Neural cell (in vitro differentiated cells): ENCODE results near the gene MPPED1. TPM values are rescaled to one million over a fixed set of nuclear protein-coding genes. Genes with fewer than 3 reads are reported as not detected.

ENCODE experiments used
- H2AFZ ChIP-seq: fragments of 200-600, 300-800 bp; sonication (generic), shearing (Covaris generic); 2 replicates; pipeline ENCODE4 v1.6.0; 2014; ENCODE audit warnings: low read depth, mild to moderate bottlenecking, antibody characterized with exemption, low read length, moderate library complexity
- H3F3A ChIP-seq: fragments of 200-600 bp; shearing (Covaris generic); 2 replicates; pipeline ENCODE4 v1.6.1; 2016; ENCODE audit warnings: mild to moderate bottlenecking, moderate library complexity, mixed read lengths, antibody characterized with exemption, low read length; ENCODE audit not compliant: insufficient read depth, poor library complexity, severe bottlenecking
- H3K27ac ChIP-seq: fragments of 200-600, 300-800 bp; sonication (generic), shearing (Covaris generic); 2 replicates; pipeline ENCODE4 v1.5.1; 2014; ENCODE audit warnings: mild to moderate bottlenecking, low read length, moderate library complexity
- H3K27me3 ChIP-seq: fragments of 300-800, 200-600 bp; sonication (generic), shearing (Covaris generic); 2 replicates; pipeline ENCODE4 v1.6.0; 2014; ENCODE audit warnings: mild to moderate bottlenecking, low read depth, low read length, moderate library complexity; ENCODE audit not compliant: insufficient read depth
- H3K36me3 ChIP-seq: fragments of 300-800, 200-600 bp; sonication (generic), shearing (Covaris generic); 2 replicates; pipeline ENCODE4 v1.5.1; 2014; ENCODE audit warnings: mild to moderate bottlenecking, antibody characterized with exemption, low read length, moderate library complexity; ENCODE audit not compliant: insufficient read depth
- H3K4me2 ChIP-seq: fragments of 300-800, 200-600 bp; sonication (generic), shearing (Covaris generic); 2 replicates; pipeline ENCODE4 v1.6.0; 2014; ENCODE audit warnings: mild to moderate bottlenecking, low read length
- H3K4me3 ChIP-seq: fragments of 300-800, 200-600 bp; sonication (generic), shearing (Covaris generic); 2 replicates; pipeline ENCODE4 v1.5.1; 2014; ENCODE audit warnings: mild to moderate bottlenecking, low read length, moderate library complexity
- H3K79me2 ChIP-seq: fragments of 200-600 bp; shearing (Covaris generic); replicated peaks from 2 replicates; pipeline ENCODE4 v1.6.0; 2014; ENCODE audit warnings: mild to moderate bottlenecking, low read length, moderate library complexity; ENCODE audit not compliant: insufficient read depth
- H3K9ac ChIP-seq: fragments of 300-800, 200-600 bp; sonication (generic), shearing (Covaris generic); 2 replicates; pipeline ENCODE4 v1.6.1; 2016; ENCODE audit warnings: mild to moderate bottlenecking, low read length, mixed read lengths
- H3K9me2 ChIP-seq: fragments of 200-600 bp; shearing (Covaris generic); 2 replicates; pipeline ENCODE4 v1.6.1; 2016; ENCODE audit warnings: mild to moderate bottlenecking, low read length, mixed read lengths; ENCODE audit not compliant: insufficient read depth
- H3K9me3 ChIP-seq: fragments of 200-600, 300-800 bp; sonication (generic), shearing (Covaris generic); 2 replicates; pipeline ENCODE4 v1.6.1; 2016; ENCODE audit warnings: mild to moderate bottlenecking, mixed run types, low read length, moderate library complexity, mixed read lengths
- H4K20me1 ChIP-seq: fragments of 200-600 bp; shearing (Covaris generic); 2 replicates; pipeline ENCODE4 v1.6.1; 2016; ENCODE audit warnings: mild to moderate bottlenecking, mixed run types; ENCODE audit not compliant: insufficient read depth
- EP300 ChIP-seq: fragments of 450-650 bp; conservative IDR thresholded peaks from 2 replicates; pipeline ENCODE4 v1.6.1; 2014; ENCODE audit warnings: antibody characterized with exemption, mild to moderate bottlenecking, moderate library complexity; ENCODE audit not compliant: poor library complexity, severe bottlenecking
- EZH2 ChIP-seq: fragments of 200-600, 300-800 bp; shearing (Covaris generic), sonication (generic); IDR thresholded peaks from 2 replicates; pipeline ENCODE4 v1.6.1; 2014; ENCODE audit warnings: antibody characterized with exemption, low read length, borderline replicate concordance, mild to moderate bottlenecking; ENCODE audit not compliant: insufficient read depth, poor library complexity, severe bottlenecking
- MXI1 ChIP-seq: fragments of 450-650 bp; conservative IDR thresholded peaks from 2 replicates; pipeline ENCODE4 v1.6.1; 2014; ENCODE audit warnings: antibody characterized with exemption, mild to moderate bottlenecking; ENCODE audit not compliant: poor library complexity, severe bottlenecking
- POLR2AphosphoS5 ChIP-seq: IDR thresholded peaks from 2 replicates; pipeline ENCODE4 v1.6.1; 2012
- RAD21 ChIP-seq: fragments of 450-650 bp; conservative IDR thresholded peaks from 2 replicates; pipeline ENCODE4 v1.6.1; 2014; ENCODE audit warnings: antibody characterized with exemption, mild to moderate bottlenecking, moderate library complexity
- SMC3 ChIP-seq: fragments of 450-650 bp; conservative IDR thresholded peaks from 2 replicates; pipeline ENCODE4 v1.6.1; 2014; ENCODE audit warnings: antibody characterized with exemption, mild to moderate bottlenecking, moderate library complexity; ENCODE audit not compliant: poor library complexity
- TAF1 ChIP-seq: IDR thresholded peaks from 2 replicates; pipeline ENCODE4 v1.6.1; 2012; ENCODE audit warnings: low read depth
- polyA plus RNA-seq: library from polyadenylated mRNA; depleted of rRNA; stranded (reverse); fragments of >200 nt; gene quantifications from 2 replicates; pipeline ENCODE4 v1.2.3, GENCODE V29; 2014
- TF ChIP-seq, protein P1 (sequence below): fragments of 450-650 bp; IDR thresholded peaks from 2 replicates; pipeline ENCODE4 v1.5.1; 2014; ENCODE audit warnings: antibody characterized with exemption, mild to moderate bottlenecking, moderate library complexity; ENCODE audit not compliant: poor library complexity, severe bottlenecking
- TF ChIP-seq, protein P2 (sequence below): IDR thresholded peaks from 2 replicates; pipeline ENCODE4 v1.6.1; 2012; ENCODE audit warnings: borderline replicate concordance

Gene MPPED1
- polyA plus RNA-seq, 1 donor from 2014 or later, result 33.4 TPM

DNA sequence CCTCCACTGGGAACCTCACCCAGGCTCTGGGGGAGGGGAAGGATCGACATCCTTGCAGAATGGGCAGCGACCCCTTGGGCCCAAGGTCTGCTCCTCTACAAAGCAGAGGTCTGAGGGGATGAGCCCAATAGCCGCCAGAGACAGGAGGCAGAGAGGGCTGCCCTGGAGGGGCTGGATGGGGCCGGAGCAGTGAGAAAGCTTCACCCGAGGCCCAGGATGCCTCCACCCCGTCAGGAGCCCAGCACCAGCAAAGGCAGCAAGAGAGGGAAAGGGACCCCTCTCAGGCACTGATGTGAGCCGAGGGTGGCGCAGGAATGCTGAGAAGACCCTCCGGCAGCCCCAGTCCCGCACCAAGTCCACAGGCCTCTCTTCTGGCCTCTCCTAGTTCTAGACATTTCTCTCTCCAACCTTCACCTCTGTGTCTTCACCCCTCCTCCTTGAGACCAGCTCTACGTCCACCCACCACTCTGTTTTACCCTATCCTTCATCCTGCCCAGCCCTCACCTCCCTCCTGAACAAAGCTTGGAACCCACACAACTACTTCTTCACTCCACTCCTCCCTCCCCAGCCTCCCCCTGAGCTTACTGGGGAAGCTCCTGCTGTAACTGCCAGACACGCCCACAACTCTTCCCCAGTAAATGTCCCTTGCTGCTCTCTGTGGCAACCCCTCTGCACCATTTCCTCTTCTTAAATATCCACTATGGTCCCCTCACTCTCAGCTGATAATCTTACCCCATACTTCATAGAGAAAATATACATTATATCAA lies 131.9 kb downstream of the MPPED1 start:
- no peaks in the 10 kb centered on the region for H3K27me3 ChIP-seq
- TF ChIP-seq TAF1 (no peak), EP300 (no peak), RAD21 (no peak), MXI1 (no peak), SMC3 (no peak), POLR2AphosphoS5 (no peak), EZH2 (no peak)
- TF ChIP-seq, protein P1, sequence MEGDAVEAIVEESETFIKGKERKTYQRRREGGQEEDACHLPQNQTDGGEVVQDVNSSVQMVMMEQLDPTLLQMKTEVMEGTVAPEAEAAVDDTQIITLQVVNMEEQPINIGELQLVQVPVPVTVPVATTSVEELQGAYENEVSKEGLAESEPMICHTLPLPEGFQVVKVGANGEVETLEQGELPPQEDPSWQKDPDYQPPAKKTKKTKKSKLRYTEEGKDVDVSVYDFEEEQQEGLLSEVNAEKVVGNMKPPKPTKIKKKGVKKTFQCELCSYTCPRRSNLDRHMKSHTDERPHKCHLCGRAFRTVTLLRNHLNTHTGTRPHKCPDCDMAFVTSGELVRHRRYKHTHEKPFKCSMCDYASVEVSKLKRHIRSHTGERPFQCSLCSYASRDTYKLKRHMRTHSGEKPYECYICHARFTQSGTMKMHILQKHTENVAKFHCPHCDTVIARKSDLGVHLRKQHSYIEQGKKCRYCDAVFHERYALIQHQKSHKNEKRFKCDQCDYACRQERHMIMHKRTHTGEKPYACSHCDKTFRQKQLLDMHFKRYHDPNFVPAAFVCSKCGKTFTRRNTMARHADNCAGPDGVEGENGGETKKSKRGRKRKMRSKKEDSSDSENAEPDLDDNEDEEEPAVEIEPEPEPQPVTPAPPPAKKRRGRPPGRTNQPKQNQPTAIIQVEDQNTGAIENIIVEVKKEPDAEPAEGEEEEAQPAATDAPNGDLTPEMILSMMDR, result no peak
- TF ChIP-seq, protein P2, sequence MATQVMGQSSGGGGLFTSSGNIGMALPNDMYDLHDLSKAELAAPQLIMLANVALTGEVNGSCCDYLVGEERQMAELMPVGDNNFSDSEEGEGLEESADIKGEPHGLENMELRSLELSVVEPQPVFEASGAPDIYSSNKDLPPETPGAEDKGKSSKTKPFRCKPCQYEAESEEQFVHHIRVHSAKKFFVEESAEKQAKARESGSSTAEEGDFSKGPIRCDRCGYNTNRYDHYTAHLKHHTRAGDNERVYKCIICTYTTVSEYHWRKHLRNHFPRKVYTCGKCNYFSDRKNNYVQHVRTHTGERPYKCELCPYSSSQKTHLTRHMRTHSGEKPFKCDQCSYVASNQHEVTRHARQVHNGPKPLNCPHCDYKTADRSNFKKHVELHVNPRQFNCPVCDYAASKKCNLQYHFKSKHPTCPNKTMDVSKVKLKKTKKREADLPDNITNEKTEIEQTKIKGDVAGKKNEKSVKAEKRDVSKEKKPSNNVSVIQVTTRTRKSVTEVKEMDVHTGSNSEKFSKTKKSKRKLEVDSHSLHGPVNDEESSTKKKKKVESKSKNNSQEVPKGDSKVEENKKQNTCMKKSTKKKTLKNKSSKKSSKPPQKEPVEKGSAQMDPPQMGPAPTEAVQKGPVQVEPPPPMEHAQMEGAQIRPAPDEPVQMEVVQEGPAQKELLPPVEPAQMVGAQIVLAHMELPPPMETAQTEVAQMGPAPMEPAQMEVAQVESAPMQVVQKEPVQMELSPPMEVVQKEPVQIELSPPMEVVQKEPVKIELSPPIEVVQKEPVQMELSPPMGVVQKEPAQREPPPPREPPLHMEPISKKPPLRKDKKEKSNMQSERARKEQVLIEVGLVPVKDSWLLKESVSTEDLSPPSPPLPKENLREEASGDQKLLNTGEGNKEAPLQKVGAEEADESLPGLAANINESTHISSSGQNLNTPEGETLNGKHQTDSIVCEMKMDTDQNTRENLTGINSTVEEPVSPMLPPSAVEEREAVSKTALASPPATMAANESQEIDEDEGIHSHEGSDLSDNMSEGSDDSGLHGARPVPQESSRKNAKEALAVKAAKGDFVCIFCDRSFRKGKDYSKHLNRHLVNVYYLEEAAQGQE, result no peak
- H3K4me3 ChIP-seq, result no peak overlapping the region
- H3K27ac ChIP-seq, result no peak overlapping the region
- H3K36me3 ChIP-seq, result no peaks in the 10 kb centered on the region
- H3F3A ChIP-seq, result no peaks in the 10 kb centered on the region
- H3K4me2 ChIP-seq, result no peak overlapping the region
- no peaks in the 10 kb centered on the region for H4K20me1 ChIP-seq
- H3K9ac ChIP-seq, result no peak overlapping the region
- H3K9me2 ChIP-seq, result no peaks in the 10 kb centered on the region
- no peak overlapping the region for H2AFZ ChIP-seq
- H3K79me2 ChIP-seq, result no peaks in the 10 kb centered on the region
- H3K9me3 ChIP-seq, result no peaks in the 10 kb centered on the region

DNA sequence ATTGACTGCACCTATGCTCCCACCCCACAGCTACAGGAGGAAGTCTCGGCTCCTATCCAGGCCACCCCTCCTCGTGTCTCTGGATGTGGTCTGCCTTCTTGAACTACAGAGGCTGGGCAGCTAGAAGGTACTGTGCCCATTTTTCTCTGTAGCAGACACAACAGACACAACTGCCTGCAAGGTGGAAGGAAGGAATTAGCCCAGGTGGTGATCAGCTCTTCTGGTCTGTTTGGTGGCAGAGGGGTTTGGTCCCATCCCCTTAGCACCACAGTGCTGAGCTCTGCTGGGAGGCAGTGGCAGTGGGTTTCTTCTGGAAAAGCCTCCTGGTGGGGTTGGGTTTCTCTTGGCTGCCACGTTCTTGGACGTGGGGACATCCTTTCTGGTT lies 132.5 kb downstream of the MPPED1 start:
- H2AFZ ChIP-seq, result no peak overlapping the region
- no peaks in the 10 kb centered on the region for H3K27me3 ChIP-seq
- H3K4me3 ChIP-seq, result no peak overlapping the region
- no peaks in the 10 kb centered on the region for H3K79me2 ChIP-seq
- H3K36me3 ChIP-seq, result no peaks in the 10 kb centered on the region
- no peaks in the 10 kb centered on the region for H4K20me1 ChIP-seq
- TF ChIP-seq EZH2 (no peak), TAF1 (no peak), EP300 (no peak), POLR2AphosphoS5 (no peak), SMC3 (no peak), RAD21 (no peak), MXI1 (no peak)
- TF ChIP-seq, protein P1, result no peak
- TF ChIP-seq, protein P2, result no peak
- no peaks in the 10 kb centered on the region for H3K9me3 ChIP-seq
- no peaks in the 10 kb centered on the region for H3K9me2 ChIP-seq
- no peak overlapping the region for H3K27ac ChIP-seq
- H3K9ac ChIP-seq, result no peak overlapping the region
- H3F3A ChIP-seq, result no peaks in the 10 kb centered on the region
- H3K4me2 ChIP-seq, result no peak overlapping the region
